SKM-1 treated with dmso at 0.1 percent for 144 hours (cell line): ENCODE measurements around the gene APBB2.

Experiments used
- DNase-seq: peaks from one replicate; lab custom pipeline; 2025; ENCODE audit not compliant: unreplicated experiment; lab: John Stamatoyannopoulos, UW

APBB2 gene

DNA sequence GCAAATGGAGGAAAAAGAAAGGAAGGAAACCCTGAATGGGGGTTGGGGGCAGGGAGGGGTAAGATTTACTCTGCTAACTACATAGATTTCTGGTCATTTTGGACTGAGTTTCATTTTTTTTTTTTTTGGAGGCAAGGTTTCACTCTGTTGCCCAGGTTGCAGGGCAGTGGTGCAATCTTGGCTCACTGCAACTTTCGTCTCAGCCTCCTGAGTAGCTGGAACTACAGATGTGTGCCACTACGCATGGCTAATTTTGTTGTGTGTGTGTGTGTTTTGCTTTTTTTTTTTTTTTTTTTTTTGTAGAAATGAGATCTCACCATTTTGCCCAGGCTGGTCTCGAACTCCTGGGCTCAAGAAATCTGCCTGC lies 223.5 kb downstream of the APBB2 start:
- DNase-seq: no peak

DNA sequence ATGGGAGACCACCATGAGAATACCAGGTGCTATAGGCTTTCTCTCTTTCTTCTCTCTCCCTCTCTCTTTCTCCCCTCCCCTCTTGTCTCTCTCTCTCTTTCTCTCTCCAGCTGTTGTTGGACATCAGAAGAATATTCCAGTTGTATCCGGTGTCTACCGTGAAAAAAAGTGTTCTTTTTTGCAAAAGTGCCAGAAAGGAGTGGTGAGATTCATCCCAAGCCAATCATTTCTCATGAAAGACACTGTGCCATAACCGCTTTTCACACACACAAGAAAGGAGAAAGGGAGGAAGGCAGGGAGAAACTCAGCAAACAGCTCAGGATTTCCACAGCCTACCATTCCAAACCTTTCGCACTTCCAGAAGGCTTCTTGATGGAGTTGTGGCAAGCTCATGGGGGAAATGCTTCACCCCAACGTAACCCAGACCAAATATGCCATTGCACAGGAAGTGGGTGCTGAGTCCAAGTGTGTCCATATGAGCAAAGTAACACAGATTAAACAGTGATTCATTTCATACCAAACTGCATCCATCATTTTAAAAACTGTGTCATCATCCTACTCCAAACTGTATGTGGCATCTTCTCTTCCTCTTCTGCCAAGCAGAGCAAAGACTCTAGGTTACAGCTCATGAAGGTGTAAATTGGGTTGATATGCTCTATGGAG lies 224.0 kb downstream of the APBB2 start:
- DNase-seq: no peak

DNA sequence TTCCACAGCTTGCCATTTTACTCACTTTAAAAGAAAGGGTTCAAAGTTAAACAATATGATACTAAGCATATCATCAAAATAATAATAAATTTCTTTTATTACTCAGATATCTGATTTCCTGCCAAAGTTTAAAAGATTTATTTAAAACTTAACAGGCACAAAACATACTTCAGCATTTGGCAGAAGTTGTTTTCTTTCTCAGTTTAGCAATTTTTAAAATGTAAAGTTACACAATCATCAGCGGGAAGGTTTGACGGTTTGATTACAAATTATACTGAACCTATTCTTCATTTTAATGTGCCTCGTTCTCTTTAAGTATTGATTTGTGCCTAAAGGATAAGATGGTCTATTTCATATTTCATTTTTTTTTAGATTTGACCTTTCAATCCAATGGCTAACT lies 227.2 kb downstream of the APBB2 start:
- DNase-seq: no peak

DNA sequence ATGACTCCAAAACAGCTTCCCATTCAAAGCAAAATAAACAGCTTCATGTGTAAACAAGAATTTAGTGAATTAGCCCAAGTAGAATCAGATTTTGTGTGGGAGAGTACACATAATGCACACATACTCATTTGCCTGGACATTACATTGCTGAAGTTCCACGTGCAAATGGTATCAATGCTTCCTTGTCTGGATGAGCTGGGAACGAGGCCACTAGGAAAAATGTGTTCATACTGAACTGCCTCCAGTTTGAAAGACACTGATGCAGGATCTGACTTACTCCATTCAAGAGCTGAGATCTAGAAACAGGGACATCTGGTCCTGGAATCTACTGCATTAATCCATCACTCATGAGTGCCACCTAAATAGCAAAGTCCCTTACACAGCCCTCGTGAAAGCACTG lies 228.0 kb downstream of the APBB2 start:
- no peak for DNase-seq

DNA sequence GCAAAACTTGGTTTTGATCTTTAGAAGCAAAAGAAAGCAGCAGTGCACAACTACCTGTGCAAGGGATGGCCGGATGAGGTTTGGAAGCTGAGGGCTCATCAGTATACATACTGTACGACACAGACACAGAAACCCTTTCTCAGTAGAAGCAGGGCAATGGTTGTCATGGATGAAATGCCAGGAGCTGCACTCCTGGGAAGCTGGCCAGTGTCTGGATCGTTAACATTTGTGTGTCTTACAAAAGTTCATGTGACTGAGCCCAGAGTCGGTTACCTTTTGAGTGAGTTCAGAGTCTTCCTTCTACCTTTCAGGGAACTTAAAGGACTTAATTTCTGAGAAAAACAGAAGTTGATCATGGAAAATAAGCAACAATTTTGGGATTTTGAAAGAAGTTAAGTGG lies 230.3 kb downstream of the APBB2 start:
- DNase-seq: no peak

DNA sequence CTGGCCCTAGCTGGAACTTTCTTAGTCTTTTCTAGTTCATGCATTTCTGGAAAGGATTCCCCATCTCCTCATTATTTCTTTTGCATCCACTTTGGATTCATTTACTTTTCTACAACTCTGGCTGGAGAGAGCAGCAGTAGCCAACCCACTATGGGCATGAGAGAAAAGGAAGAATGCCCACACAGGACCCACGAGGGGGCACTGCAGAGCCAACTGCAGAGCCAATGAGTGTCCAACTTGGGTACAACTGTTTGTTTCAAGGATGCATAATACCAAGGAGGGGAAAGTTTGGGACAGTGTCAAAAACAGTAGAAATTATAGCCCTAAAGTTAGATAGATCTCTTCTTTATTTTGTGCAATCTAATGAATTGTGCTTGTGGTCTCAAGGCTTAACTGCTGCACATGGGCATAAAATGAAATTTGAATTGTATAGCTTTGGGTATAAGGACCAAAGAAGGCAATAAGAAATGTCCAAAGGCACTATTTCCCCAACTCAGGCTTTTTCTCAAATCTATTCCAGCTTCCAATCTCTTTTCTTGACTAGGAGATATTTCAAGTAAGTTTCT lies 233.9 kb downstream of the APBB2 start:
- DNase-seq: peak; percentile 36

DNA sequence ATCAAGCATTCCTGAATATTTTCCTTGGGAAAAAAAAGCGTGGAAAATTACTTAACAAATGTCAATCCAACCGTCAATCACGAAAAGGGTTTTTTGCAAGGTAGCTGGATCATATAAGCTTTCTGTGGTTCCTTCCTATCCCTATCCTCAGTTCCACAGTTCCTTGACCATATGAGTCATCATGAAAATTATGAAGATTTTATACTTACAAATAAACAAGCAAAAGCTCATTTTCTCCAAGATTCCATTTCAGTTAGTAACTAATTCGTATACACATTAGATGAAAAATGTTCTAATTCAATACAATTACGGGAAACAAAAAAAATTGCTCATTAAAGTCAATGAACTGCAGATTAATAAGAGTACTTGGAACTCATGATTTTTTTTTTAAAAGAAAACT lies 235.8 kb downstream of the APBB2 start:
- no peak for DNase-seq

DNA sequence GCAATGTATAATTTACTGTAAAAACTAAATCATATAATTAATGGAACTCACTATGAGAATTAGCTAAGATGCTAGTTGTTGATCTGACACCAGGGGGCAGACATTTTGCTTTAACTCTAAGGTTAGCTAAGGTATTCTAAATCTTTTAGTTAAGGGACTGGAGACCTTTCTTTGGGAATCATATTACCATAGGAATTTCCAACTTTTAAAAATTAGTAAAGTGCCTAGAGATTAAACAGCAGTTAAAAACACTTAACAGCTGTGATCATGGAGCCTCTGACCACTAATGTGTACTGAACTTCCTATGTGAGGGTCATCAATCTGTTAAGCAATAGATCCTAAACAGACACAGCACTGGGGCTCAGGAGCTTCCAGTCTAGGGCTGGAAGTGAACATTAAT lies 238.0 kb downstream of the APBB2 start:
- peak; percentile 9 for DNase-seq

DNA sequence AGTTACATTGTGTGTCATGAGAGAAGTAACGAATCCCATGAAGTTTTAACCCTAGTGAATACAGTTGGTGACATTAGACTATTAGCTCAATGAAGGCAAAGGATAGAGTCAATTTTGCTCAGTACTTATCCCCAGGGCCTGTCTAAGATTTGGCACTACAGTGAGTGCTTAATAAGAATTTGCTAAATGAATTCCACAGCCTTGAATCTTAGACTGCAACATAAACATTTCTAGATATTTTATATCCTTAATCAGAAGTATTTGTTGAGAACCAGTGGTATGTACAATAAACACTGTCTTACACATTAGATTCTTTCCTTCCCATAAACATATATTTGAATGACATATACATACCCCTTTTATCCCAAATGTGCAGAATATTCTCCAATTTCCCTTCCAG lies 241.6 kb downstream of the APBB2 start:
- DNase-seq: no peak

DNA sequence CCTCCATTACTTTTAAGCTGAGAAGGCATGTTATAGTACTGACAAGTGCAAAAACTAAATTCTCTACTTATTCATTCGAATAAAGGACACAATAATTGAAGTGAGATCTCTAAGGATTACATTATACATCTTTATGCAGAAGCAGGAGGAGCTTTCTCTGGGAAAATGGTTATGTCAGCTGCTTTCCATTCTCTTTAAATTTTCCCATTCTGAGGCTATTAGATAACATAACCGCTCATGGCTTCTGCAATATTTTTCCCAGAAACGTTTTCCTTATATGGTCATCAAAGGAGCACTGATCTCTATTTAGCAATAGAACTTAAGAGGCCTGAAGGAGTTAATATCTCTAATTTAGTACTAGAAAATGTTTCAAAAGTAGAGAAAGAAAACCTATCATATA lies 243.0 kb downstream of the APBB2 start:
- DNase-seq: no peak

DNA sequence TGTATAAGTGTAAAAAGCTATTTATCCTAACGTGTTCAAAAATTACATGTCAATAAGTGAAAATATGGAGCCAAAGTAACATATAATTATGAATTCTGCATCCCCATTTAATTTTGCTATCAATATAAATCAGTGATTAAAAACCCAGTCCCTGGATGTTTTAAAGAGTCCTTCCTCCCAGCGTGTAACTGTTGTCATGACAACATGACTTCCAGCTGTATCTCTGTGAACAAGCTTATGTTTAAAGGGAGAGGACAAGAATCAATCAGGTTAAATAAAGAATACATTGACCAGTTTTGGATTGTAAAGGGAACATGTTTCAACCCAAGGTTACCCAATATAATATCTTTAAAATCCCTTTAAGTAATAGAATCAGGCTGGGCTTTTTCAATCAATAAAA lies 244.8 kb downstream of the APBB2 start:
- DNase-seq: no peak

DNA sequence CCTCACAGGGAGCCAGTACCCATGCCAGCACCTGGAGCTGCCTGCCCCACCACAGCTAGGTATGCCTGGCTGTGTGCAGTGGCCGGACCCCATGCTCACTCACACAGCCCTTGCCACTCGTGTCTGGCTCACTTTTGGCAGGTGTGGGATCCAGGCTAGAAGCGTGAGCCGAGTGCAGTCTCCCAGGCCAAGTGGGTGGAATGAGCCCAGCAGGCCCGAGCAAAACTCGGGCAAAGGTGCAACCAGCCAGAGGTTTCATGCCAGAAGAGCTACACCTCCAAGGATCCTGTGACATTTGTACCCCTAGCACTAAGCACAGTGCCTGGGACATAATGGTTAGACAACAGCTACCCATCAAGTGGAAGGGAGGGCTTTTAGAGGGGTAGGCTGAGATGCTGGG lies 246.8 kb downstream of the APBB2 start:
- DNase-seq: no peak

DNA sequence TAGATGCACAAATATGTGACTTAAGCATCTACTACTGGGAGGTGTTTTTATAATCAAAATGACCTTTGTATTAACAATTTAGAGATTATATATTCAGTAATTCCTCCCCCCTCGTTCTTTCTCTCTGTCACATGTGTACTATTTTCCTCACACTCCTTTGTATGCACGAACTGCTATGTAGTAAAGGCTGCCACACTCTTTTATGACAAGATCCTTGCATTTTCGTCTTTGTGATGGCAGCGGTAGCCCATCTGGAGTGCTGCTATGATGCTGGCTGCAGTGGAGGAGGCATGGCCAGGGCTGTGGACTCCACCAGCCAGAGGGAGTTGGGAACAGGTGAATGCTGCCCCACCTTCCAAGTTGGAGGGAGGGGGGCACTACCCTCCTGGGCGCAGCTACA lies 248.3 kb downstream of the APBB2 start:
- no peak for DNase-seq

DNA sequence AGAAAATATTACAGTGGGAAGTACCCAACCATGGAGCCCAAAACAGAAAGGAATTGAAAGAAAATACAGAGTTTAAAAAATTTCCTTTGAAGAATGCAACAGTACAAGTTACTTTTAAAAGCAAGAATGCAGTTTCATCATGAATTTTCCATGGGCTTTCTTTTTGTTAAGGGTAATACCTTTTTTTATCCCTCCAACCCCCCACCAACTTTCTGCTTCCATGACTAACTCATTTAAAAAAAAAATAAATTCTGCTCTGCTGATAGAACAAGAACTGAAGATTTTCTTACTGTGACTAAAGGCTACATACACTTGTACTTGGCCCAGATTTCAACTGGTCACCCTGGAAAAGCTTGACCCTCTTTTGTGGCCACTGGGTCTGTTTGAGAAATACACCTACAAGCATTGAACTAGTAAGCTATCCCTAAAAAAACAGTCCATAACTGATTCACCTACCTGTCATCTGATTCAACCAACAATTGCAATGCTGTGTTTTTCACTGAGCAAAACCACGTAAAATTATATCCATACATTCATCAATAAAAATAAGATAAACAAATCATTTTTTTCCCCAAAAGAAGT lies 250.4 kb downstream of the APBB2 start:
- no peak for DNase-seq

DNA sequence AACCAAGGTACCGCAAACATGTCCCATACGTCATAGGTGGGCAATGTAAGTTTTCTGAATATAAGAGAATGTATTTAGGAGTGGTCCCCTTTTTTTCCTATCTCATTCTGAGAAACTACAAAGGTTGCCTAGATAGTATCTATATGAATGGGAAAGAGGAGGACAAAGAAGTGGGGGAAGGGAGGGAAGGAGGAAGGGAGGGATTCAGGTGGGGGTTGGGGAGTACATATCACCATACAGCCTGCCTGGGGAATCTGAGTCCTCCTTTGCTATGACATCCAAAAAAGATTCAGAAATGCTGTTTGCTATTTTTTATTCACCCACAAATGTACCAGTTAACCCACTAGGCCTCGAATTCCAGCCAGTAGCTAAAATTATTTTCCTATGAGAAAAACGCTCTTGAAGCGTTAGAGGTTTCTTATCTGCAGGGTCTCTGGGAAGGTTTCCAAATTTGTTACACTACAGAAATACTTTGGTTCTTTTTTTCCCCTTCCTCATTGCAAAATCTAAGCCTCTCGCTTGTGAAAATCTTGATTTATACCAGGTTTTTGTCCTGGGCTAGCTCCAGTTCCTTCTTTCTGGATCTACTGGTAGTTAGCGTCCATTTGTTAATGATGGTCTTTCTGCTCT lies 251.7 kb downstream of the APBB2 start:
- no peak for DNase-seq

DNA sequence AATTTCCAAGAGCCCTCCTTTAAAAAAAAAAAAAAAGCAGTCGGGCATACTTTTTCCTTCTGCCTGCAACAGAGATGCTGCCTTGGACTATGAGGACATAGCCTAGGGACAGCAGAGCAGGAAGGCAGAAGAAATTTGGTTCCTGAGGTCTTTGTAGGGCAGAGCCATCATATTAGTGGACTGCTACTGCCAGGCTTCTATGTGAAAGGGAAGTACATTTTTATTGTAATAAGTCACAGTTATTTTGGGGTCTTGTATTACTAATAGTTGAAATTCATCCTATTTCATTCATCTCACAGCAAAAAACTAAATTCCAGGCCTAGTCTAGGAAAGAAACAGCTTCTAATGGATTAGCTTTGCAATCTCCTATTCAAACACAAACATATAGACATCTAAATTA lies 253.4 kb downstream of the APBB2 start:
- DNase-seq: no peak

DNA sequence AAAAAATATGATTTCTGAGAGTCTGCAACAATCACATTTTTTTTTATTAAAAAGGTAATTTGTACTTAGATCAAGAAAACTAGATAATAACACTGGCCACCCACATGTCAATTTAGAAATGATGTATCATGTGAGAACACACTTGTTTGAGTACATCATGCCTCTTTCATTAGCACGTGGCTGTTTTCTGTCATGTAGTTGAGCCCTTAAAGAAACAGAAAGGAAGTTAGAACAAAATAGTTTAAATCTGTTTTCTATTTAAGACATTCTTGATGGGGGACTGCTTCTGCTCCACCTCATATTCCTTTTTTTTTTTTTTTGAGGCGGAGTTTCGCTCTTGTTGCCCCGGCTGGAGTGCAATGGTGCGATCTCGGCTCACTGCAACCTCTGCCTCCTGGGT lies 257.1 kb downstream of the APBB2 start:
- DNase-seq: no peak

DNA sequence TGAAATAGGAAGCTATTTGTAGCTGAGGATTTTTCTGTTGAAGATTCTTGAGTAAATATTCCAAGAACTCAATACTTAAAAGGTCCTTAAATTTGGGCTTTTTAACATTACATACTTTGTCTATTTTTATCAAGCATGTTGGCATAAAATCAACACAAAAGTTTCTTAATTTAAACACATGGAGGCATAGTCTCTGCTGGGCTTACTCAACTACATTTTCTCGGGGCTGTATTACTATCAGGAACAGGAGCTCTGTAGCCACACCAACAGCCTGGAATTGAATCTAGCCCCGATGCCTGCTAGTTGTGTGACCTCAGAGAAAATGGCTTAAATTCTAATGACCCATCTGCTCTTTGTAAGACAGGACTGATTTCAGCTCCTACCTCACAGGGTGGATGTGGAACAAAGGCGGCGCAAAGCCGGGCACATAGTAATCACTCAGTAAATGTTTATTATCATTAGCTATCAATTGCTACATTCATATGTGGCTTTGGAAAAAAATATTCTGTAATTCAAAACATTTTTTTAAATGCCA lies 257.6 kb downstream of the APBB2 start:
- no peak for DNase-seq

DNA sequence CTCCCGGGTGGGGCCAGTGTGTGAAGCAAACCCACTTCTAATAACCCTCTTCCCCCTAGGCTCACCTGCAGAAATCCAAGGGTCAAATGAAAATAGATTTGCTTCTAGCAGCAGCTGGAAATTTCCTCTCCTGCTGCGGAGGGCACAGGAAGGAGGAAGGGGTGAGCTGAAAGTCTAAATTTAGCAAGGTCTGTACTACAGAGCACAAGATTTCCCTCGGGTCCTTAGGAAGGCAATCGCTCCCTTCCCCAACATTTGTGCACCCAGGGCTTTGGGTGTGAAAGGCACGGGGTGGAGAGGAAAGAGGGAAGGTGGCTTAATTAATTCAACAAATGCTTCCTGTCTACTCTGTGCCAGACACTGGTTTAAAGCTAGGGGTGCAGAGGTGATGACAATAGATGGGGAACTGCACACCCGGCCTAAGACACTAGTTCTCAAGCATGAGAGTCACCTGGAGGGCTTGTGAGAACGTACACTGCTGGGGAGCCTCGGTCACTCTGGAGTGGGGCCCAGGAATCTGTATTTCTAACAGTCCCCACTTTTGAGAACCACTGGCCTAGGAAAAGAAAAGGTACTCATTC lies 260.2 kb downstream of the APBB2 start:
- DNase-seq: no peak

DNA sequence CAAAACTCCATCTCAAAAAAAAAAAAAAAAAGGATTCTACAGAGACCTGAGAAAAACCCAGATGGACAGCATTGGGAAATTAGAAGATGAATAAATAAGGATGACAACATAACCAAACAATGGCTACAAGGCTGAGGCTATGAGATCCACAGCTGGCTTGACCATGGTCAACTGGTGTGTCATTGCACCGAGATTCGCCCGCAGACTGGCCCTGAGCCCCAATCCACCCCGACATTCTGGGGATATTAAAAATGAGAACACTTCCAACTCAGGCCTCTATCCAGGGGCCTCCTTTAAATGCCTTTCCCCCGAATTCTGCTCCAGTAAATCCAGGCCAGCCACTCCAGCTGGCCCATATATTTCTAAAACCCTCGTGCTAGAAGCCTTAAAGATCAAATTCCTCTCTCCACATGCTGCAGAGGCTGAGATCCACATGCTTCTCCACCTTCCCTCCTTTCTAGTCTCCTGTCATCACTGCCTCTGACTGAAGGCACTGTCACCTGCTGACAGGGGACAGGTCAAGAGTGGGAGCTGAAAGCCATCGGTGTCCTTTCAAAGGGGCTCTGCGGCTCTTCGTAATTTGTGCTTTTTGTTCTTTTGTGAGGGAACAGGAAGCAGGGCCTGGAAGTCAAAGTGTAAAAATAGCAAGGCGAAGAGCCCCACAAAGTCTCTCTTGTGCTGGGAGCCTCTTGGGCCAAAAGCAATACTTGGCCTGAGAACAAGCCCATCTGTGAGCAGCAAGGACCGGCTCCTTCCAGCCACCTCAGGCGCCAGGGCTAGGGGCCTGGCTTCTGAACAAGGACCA lies 260.9 kb downstream of the APBB2 start:
- DNase-seq: no peak

DNA sequence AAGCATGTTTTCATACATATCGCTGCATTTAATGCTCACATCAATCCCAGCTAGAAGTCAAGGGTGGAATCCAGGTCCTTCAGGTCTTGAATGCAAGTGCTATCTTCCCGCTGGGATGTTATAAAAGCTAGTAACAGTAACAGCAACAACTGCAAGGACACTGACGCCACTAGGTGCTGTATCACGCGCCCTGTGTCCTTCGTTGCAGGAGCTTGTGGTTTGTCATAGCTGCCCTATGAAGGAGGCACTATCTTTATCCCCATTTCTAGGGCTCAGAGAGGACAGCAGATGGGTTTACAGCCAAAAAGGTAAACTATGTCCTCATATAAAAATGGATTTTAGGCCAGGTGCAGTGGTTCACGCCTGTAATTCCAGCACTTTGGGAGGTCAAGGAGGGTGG lies 261.7 kb downstream of the APBB2 start:
- DNase-seq: no peak
